Osteocyte (in vitro differentiated cells): ENCODE data around the gene SPRYD4. TPM values are rescaled to one million over a fixed set of nuclear protein-coding genes. Genes with fewer than 3 reads are reported as not detected.
"Not testable (repeated sequence)": the region's sequence is repeated elsewhere in the genome, so short reads cannot be mapped to it uniquely, and the experiment has no call there.

Experiments
- DNase-seq: peaks from one replicate; pipeline ENCODE4 v3.0.0; 2021; ENCODE audit warnings: mixed read lengths; ENCODE audit not compliant: unreplicated experiment; ENCODE audit errors: extremely low spot score
- H3K27ac Mint-ChIP-seq: one replicate; pipeline ENCODE4 v1.8.0; 2021; ENCODE audit warnings: mild to moderate bottlenecking, mixed read lengths; ENCODE audit not compliant: unreplicated experiment
- H3K27me3 Mint-ChIP-seq: one replicate; pipeline ENCODE4 v1.8.0; 2021; ENCODE audit warnings: mixed read lengths; ENCODE audit not compliant: unreplicated experiment
- H3K36me3 Mint-ChIP-seq: one replicate; pipeline ENCODE4 v1.8.0; 2021; ENCODE audit warnings: mixed read lengths; ENCODE audit not compliant: unreplicated experiment
- H3K4me1 Mint-ChIP-seq: one replicate; pipeline ENCODE4 v1.8.0; 2021; ENCODE audit warnings: mixed read lengths; ENCODE audit not compliant: unreplicated experiment
- H3K4me3 Mint-ChIP-seq: one replicate; pipeline ENCODE4 v1.8.0; 2021; ENCODE audit warnings: mild to moderate bottlenecking, moderate library complexity, mixed read lengths; ENCODE audit not compliant: unreplicated experiment
- H3K9me3 Mint-ChIP-seq: one replicate; pipeline ENCODE4 v1.8.0; 2021; ENCODE audit warnings: mixed read lengths; ENCODE audit not compliant: unreplicated experiment
- total RNA-seq: library from RNA; stranded (reverse); gene quantifications from 2 replicates; pipeline ENCODE4 v1.2.1, GENCODE V29; 2021
- TF ChIP-seq, protein P1 (sequence below): fragments of 200-600 bp; sonication (generic); IDR thresholded peaks from 2 replicates; pipeline ENCODE4 v1.5.0; 2021; ENCODE audit warnings: antibody characterized with exemption, mild to moderate bottlenecking, moderate library complexity

Gene SPRYD4
- total RNA-seq, 1 donor from 2014 or later: 2.7 TPM

DNA sequence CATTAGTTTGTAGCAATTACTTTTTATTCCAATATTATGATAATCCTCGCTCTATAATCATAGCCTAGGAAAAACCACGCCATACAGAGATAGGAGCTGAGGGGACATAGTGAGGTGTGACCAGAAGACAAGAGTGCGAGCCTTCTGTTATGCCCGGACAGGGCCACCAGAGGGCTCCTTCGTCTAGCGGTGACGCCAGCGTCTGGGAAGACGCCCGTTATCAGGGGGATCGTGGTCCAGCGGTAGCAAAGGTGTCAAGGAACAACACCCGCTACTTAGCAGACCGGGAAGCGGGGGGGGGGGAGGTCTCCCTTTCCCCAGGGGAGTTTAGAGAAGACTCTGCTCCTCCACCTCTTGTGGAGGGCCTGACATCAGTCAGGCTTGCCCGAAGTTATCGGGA is 28.3 kb downstream of the SPRYD4 start:
- H3K36me3 Mint-ChIP-seq, H3K4me1 Mint-ChIP-seq, H3K9me3 Mint-ChIP-seq, H3K27me3 Mint-ChIP-seq, H3K27ac Mint-ChIP-seq, H3K4me3 Mint-ChIP-seq: not testable (repeated sequence)
- DNase-seq: peak; percentile 88
- TF ChIP-seq, protein P1, sequence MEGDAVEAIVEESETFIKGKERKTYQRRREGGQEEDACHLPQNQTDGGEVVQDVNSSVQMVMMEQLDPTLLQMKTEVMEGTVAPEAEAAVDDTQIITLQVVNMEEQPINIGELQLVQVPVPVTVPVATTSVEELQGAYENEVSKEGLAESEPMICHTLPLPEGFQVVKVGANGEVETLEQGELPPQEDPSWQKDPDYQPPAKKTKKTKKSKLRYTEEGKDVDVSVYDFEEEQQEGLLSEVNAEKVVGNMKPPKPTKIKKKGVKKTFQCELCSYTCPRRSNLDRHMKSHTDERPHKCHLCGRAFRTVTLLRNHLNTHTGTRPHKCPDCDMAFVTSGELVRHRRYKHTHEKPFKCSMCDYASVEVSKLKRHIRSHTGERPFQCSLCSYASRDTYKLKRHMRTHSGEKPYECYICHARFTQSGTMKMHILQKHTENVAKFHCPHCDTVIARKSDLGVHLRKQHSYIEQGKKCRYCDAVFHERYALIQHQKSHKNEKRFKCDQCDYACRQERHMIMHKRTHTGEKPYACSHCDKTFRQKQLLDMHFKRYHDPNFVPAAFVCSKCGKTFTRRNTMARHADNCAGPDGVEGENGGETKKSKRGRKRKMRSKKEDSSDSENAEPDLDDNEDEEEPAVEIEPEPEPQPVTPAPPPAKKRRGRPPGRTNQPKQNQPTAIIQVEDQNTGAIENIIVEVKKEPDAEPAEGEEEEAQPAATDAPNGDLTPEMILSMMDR: peak; percentile 53

DNA sequence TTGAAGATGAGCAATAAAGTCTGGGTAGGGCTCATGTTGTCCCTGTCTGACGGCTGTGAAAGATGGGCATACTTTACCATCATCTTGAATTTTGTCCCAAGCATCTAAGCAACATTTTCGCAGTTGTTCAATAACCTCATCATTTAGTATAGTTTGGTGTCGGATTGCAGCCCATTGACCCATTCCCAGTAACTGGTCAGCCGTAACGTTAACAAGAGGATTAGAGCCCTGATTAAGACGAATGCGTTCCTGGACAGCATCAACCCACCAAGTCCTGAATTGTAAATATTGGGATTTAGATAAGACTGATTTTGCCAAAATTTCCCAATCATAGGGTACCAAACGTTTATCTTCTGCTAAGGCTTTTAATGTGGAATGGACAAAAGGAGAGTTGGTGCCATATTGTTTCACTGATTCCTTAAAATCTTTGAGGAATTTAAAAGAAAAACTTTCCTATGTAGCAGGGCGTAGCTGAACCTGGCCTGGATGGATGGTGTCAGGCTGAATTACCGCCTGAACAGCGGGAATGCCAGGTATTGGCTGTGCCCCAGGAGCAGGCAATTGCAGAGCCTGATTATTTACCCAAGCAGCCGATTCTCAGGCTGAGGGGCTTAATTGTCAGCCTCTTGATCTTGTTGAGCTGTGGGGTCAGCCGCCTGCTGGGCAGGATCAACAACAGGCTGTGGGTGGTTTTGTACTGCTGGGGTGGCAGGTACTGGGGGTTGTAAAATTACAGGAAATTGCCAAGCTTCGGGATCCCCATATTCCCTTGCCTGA is 29.9 kb downstream of the SPRYD4 start:
- not testable (repeated sequence) for DNase-seq, H3K36me3 Mint-ChIP-seq, H3K4me3 Mint-ChIP-seq, H3K4me1 Mint-ChIP-seq, H3K9me3 Mint-ChIP-seq, H3K27me3 Mint-ChIP-seq, H3K27ac Mint-ChIP-seq

DNA sequence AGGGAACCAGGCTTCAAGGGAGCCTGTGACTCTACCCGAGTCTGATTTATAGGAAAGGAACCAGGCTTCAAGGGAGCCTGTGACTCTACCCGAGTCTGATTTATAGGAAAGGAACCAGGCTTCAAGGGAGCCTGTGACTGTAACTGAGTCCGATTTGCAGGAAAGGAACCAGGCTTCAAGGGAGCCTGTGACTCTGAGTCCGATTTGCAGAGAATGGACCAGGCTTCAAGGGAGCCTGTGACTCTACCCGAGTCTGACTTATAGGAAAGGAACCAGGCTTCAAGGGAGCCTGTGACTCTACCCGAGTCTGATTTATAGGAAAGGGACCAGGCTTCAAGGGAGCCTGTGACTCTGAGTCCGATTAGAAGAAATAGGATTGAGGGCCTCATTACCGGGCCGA is 31.1 kb downstream of the SPRYD4 start:
- H3K27ac Mint-ChIP-seq, H3K27me3 Mint-ChIP-seq, H3K4me1 Mint-ChIP-seq, DNase-seq, H3K4me3 Mint-ChIP-seq, H3K9me3 Mint-ChIP-seq, H3K36me3 Mint-ChIP-seq: not testable (repeated sequence)

DNA sequence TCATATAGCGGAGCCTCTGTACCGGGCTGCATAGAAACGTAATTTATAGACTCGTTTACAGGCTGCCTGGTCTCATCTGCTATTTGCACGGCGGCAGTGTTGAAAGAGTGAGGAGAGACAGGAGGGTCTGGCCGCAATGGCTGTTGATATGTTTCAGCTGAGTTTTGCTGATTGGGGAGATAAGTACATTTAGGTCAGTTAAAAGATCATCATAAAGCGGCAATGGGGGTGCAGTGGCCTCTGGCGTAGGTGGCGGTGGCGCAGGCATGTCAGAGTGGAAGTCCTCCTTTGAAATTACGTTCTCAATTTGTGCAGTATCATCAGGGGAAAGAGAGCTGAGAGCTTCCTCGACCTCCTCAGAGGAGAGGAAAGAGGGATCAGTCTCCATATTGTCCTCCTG is 31.5 kb downstream of the SPRYD4 start:
- not testable (repeated sequence) for H3K4me1 Mint-ChIP-seq, H3K36me3 Mint-ChIP-seq, H3K4me3 Mint-ChIP-seq, DNase-seq, H3K27ac Mint-ChIP-seq, H3K9me3 Mint-ChIP-seq, H3K27me3 Mint-ChIP-seq

DNA sequence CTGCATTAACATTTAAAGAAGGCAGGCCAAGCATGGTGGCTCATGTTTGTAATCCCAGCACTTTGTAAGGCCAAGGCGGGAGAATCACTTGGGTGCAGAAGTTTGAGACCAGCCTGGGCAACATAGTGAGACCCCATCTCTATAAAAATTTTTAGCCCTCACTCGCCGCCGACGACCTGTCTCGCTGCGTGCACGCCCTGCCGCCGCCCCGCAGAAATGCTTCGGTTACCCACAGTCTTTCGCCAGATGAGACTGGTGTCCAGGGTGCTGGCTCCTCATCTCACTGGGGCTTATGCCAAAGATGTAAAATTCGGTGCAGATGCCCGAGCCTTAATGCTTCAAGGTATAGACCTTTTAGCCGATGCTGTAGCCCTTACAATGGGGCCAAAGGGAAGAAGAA is 42.4 kb downstream of the SPRYD4 start:
- TF ChIP-seq, protein P1: no peak
- H3K36me3 Mint-ChIP-seq: no peaks in the 10 kb centered on the region
- H3K9me3 Mint-ChIP-seq: no peaks in the 10 kb centered on the region
- H3K4me3 Mint-ChIP-seq: no peak overlapping the region
- H3K27ac Mint-ChIP-seq: no peak overlapping the region
- H3K4me1 Mint-ChIP-seq: no peaks in the 10 kb centered on the region
- no peak for DNase-seq
- H3K27me3 Mint-ChIP-seq: peaks cover 19% of the 10 kb centered on the region

DNA sequence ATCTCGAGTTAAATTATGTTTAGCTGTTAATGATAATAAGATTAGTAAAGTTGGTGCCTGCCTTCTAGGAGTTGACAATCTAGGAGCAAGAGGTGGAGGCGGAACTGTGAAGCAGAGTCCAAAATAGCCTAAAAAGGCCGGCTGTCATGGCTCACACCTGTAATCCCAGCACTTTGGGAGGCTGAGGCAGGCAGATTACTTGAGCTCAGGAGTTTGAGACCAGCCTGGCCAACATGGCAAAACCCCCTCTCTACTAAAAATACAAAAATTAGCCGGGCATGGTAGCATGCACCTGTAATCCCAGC is 45.6 kb downstream of the SPRYD4 start:
- DNase-seq, H3K36me3 Mint-ChIP-seq, H3K9me3 Mint-ChIP-seq, H3K4me3 Mint-ChIP-seq, H3K27ac Mint-ChIP-seq, H3K4me1 Mint-ChIP-seq: not testable (repeated sequence)
- peaks cover 19% of the 10 kb centered on the region for H3K27me3 Mint-ChIP-seq

DNA sequence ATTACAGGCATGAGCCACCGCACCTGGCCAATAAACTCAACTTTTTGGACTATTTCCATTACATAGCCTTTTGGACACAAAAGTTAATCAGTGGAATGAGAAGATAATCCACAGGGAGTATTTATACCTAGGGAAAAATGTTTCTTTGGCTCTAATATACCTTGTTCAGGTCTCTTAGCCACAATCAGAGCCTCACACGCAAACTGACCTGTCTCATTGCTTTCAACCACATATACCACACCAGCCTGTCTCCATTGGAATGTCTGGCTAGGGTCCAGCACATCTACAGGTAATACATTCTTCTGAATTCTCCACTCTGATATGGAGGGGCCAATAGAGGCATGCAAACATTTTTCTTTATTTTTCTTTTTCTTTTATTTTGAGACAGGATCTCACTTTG is 49.5 kb downstream of the SPRYD4 start:
- TF ChIP-seq, protein P1: no peak
- Mint-ChIP-seq H3K27ac (peak overlapping the region; percentile 56), H3K4me1 (peaks cover 35% of the 10 kb centered on the region), H3K9me3 (no peaks in the 10 kb centered on the region), H3K36me3 (no peaks in the 10 kb centered on the region), H3K4me3 (no peak overlapping the region), H3K27me3 (peaks cover 1% of the 10 kb centered on the region)
- DNase-seq: no peak
